Measurements from ENCODE around the gene HDGFL2. TPM values are rescaled to one million over a fixed set of nuclear protein-coding genes. Genes with fewer than 3 reads are reported as not detected.

The HDGFL2 gene
- total and polyA plus RNA-seq, 5 donors from 2014 or later = 11.5 to 32.7 (median 12.2) TPM

- Histone ChIP-seq H3K27ac (ENCODE audit: insufficient read depth, low read length, poor library complexity, severe bottlenecking) (no peak overlapping the region), H3K4me1 (ENCODE audit: control insufficient read depth, insufficient read depth, low read length, poor library complexity, severe bottlenecking) (no peaks in the 10 kb centered on the region), H3K36me3 (ENCODE audit: control insufficient read depth, insufficient read depth, low read length) (peaks cover 5% of the 10 kb centered on the region), H3K27me3 (ENCODE audit: control insufficient read depth, insufficient read depth, low read length) (no peaks in the 10 kb centered on the region), H3K4me3 (ENCODE audit: low read depth, low read length) (no peak overlapping the region), H3K9me3 (ENCODE audit: control insufficient read depth in 2 of 2, low read length in 2 of 2) (no peaks in the 10 kb centered on the region)
- Mint-ChIP-seq H3K9me3 (peaks cover 0 to 2% (median 0%) of the 10 kb centered on the region in 7 donors), H3K36me3 (peaks cover 12% of the 10 kb centered on the region), H3K27me3 (no peaks in the 10 kb centered on the region), H3K4me1 (no peaks in the 10 kb centered on the region), H3K4me3 (no peak overlapping the region), H3K27ac (no peak overlapping the region)
- no peak for ATAC-seq (ENCODE audit: low read depth in 2 of 2)
- no peak for DNase-seq
Measured at GRCh38 chr19:4504297-4504701, 32.2 kb downstream of the HDGFL2 start.

GRCh38 chr19:4504891-4505569 is 32.9 kb downstream of the HDGFL2 start:
- Mint-ChIP-seq H3K9me3 (peaks cover 0 to 2% (median 0%) of the 10 kb centered on the region in 7 donors), H3K27ac (no peak overlapping the region), H3K27me3 (no peaks in the 10 kb centered on the region), H3K4me3 (no peak overlapping the region), H3K4me1 (no peaks in the 10 kb centered on the region), H3K36me3 (peaks cover 12% of the 10 kb centered on the region)
- ATAC-seq (ENCODE audit: low read depth in 2 of 2) = no peak
- H3K27me3 ChIP-seq (ENCODE audit: control insufficient read depth, insufficient read depth, low read length) = no peaks in the 10 kb centered on the region
- H3K9me3 ChIP-seq (ENCODE audit: control insufficient read depth in 2 of 2, low read length in 2 of 2) = no peaks in the 10 kb centered on the region
- no peak for DNase-seq
- peaks cover 5% of the 10 kb centered on the region for H3K36me3 ChIP-seq (ENCODE audit: control insufficient read depth, insufficient read depth, low read length)
- H3K27ac ChIP-seq (ENCODE audit: insufficient read depth, low read length, poor library complexity, severe bottlenecking) = no peak overlapping the region
- H3K4me3 ChIP-seq (ENCODE audit: low read depth, low read length) = no peak overlapping the region
- no peaks in the 10 kb centered on the region for H3K4me1 ChIP-seq (ENCODE audit: control insufficient read depth, insufficient read depth, low read length, poor library complexity, severe bottlenecking)

- Histone ChIP-seq H3K4me1 (ENCODE audit: control insufficient read depth, insufficient read depth, low read length, poor library complexity, severe bottlenecking) (no peaks in the 10 kb centered on the region), H3K36me3 (ENCODE audit: control insufficient read depth, insufficient read depth, low read length) (peaks cover 5% of the 10 kb centered on the region), H3K9me3 (ENCODE audit: control insufficient read depth in 2 of 2, low read length in 2 of 2) (no peaks in the 10 kb centered on the region), H3K27ac (ENCODE audit: insufficient read depth, low read length, poor library complexity, severe bottlenecking) (no peak overlapping the region), H3K4me3 (ENCODE audit: low read depth, low read length) (no peak overlapping the region), H3K27me3 (ENCODE audit: control insufficient read depth, insufficient read depth, low read length) (no peaks in the 10 kb centered on the region)
- H3K27me3 Mint-ChIP-seq = no peaks in the 10 kb centered on the region
- H3K4me1 Mint-ChIP-seq = no peaks in the 10 kb centered on the region
- peaks cover 11% of the 10 kb centered on the region for H3K36me3 Mint-ChIP-seq
- ATAC-seq (ENCODE audit: low read depth in 2 of 2) (no peak), DNase-seq (no peak)
- no peak overlapping the region for H3K27ac Mint-ChIP-seq
- peaks cover 0 to 2% (median 0%) of the 10 kb centered on the region in 7 donors for H3K9me3 Mint-ChIP-seq
- H3K4me3 Mint-ChIP-seq = no peak overlapping the region
Measured at GRCh38 chr19:4505570-4506448, 33.7 kb downstream of the HDGFL2 start.

- Histone ChIP-seq H3K36me3 (ENCODE audit: control insufficient read depth, insufficient read depth, low read length) (peaks cover 5% of the 10 kb centered on the region), H3K27ac (ENCODE audit: insufficient read depth, low read length, poor library complexity, severe bottlenecking) (no peak overlapping the region), H3K4me1 (ENCODE audit: control insufficient read depth, insufficient read depth, low read length, poor library complexity, severe bottlenecking) (no peaks in the 10 kb centered on the region), H3K9me3 (ENCODE audit: control insufficient read depth in 2 of 2, low read length in 2 of 2) (no peaks in the 10 kb centered on the region), H3K27me3 (ENCODE audit: control insufficient read depth, insufficient read depth, low read length) (no peaks in the 10 kb centered on the region), H3K4me3 (ENCODE audit: low read depth, low read length) (no peak overlapping the region)
- peak overlapping the region in 1 of 3 donors; percentile 18 for H3K27ac Mint-ChIP-seq
- peaks cover 9% of the 10 kb centered on the region for H3K36me3 Mint-ChIP-seq
- ATAC-seq (ENCODE audit: low read depth in 2 of 2) = no peak
- no peaks in the 10 kb centered on the region for H3K4me1 Mint-ChIP-seq
- no peak overlapping the region for H3K4me3 Mint-ChIP-seq
- peaks cover 0 to 2% (median 0%) of the 10 kb centered on the region in 7 donors for H3K9me3 Mint-ChIP-seq
- H3K27me3 Mint-ChIP-seq = no peaks in the 10 kb centered on the region
- no peak for DNase-seq
Measured at GRCh38 chr19:4506449-4507149, 34.5 kb downstream of the HDGFL2 start.

GRCh38 chr19:4507150-4507452 is 35.0 kb downstream of the HDGFL2 start:
- H3K9me3 Mint-ChIP-seq = peaks cover 0 to 2% (median 0%) of the 10 kb centered on the region in 7 donors
- H3K4me1 Mint-ChIP-seq = no peaks in the 10 kb centered on the region
- no peaks in the 10 kb centered on the region for H3K27me3 Mint-ChIP-seq
- H3K27ac Mint-ChIP-seq = no peak overlapping the region
- H3K4me1 ChIP-seq (ENCODE audit: control insufficient read depth, insufficient read depth, low read length, poor library complexity, severe bottlenecking) = no peaks in the 10 kb centered on the region
- H3K4me3 Mint-ChIP-seq = no peak overlapping the region
- DNase-seq (no peak), ATAC-seq (ENCODE audit: low read depth in 2 of 2) (no peak)
- H3K9me3 ChIP-seq (ENCODE audit: control insufficient read depth in 2 of 2, low read length in 2 of 2) = no peaks in the 10 kb centered on the region
- peaks cover 5% of the 10 kb centered on the region for H3K36me3 ChIP-seq (ENCODE audit: control insufficient read depth, insufficient read depth, low read length)
- H3K4me3 ChIP-seq (ENCODE audit: low read depth, low read length) = no peak overlapping the region
- no peaks in the 10 kb centered on the region for H3K27me3 ChIP-seq (ENCODE audit: control insufficient read depth, insufficient read depth, low read length)
- H3K27ac ChIP-seq (ENCODE audit: insufficient read depth, low read length, poor library complexity, severe bottlenecking) = no peak overlapping the region
- H3K36me3 Mint-ChIP-seq = peaks cover 9% of the 10 kb centered on the region

- no peaks in the 10 kb centered on the region for H3K9me3 ChIP-seq (ENCODE audit: control insufficient read depth in 2 of 2, low read length in 2 of 2)
- peaks cover 9% of the 10 kb centered on the region for H3K36me3 Mint-ChIP-seq
- ATAC-seq (ENCODE audit: low read depth in 2 of 2) = no peak
- no peaks in the 10 kb centered on the region for H3K36me3 ChIP-seq (ENCODE audit: control insufficient read depth, insufficient read depth, low read length)
- no peak overlapping the region for H3K4me3 Mint-ChIP-seq
- H3K4me1 Mint-ChIP-seq = no peaks in the 10 kb centered on the region
- no peaks in the 10 kb centered on the region for H3K27me3 ChIP-seq (ENCODE audit: control insufficient read depth, insufficient read depth, low read length)
- no peak overlapping the region for H3K4me3 ChIP-seq (ENCODE audit: low read depth, low read length)
- H3K4me1 ChIP-seq (ENCODE audit: control insufficient read depth, insufficient read depth, low read length, poor library complexity, severe bottlenecking) = no peaks in the 10 kb centered on the region
- no peak overlapping the region for H3K27ac Mint-ChIP-seq
- peaks cover 0 to 2% (median 0%) of the 10 kb centered on the region in 7 donors for H3K9me3 Mint-ChIP-seq
- no peaks in the 10 kb centered on the region for H3K27me3 Mint-ChIP-seq
- DNase-seq = no peak
- no peak overlapping the region for H3K27ac ChIP-seq (ENCODE audit: insufficient read depth, low read length, poor library complexity, severe bottlenecking)
Measured at GRCh38 chr19:4507804-4508203, 35.7 kb downstream of the HDGFL2 start.

- DNase-seq = no peak
Measured at GRCh38 chr19:4508698-4509097, 36.6 kb downstream of the HDGFL2 start.

More at GRCh38 chr19:4508698-4509097, 36.6 kb downstream of the HDGFL2 start:
- Mint-ChIP-seq H3K36me3 (peaks cover 9% of the 10 kb centered on the region), H3K27ac (no peak overlapping the region), H3K9me3 (peaks cover 0 to 2% (median 0%) of the 10 kb centered on the region in 7 donors), H3K4me1 (no peaks in the 10 kb centered on the region), H3K27me3 (no peaks in the 10 kb centered on the region), H3K4me3 (no peak overlapping the region)
- Histone ChIP-seq H3K27me3 (ENCODE audit: control insufficient read depth, insufficient read depth, low read length) (no peaks in the 10 kb centered on the region), H3K9me3 (ENCODE audit: control insufficient read depth in 2 of 2, low read length in 2 of 2) (no peaks in the 10 kb centered on the region), H3K27ac (ENCODE audit: insufficient read depth, low read length, poor library complexity, severe bottlenecking) (no peak overlapping the region), H3K4me1 (ENCODE audit: control insufficient read depth, insufficient read depth, low read length, poor library complexity, severe bottlenecking) (no peaks in the 10 kb centered on the region), H3K36me3 (ENCODE audit: control insufficient read depth, insufficient read depth, low read length) (no peaks in the 10 kb centered on the region), H3K4me3 (ENCODE audit: low read depth, low read length) (no peak overlapping the region)
- ATAC-seq (ENCODE audit: low read depth in 2 of 2) = no peak

All from CD4-positive, CD25-positive, alpha-beta regulatory T cell (primary cell).